GM23338 (cell line): Measurements from ENCODE around the gene TRNAU1AP. TPM values are rescaled to one million over a fixed set of nuclear protein-coding genes. Genes with fewer than 3 reads are reported as not detected.

Experiments
- ATAC-seq: fragments of 200-7000 bp; cut with Tn5 transposase; 3 replicates; pipeline ENCODE4 v1.9.1; 2020
- DNase-seq: peaks from one replicate; pipeline ENCODE4 v3.0.0-alpha.2; 2015; ENCODE audit warnings: low spot score
- H2AFZ ChIP-seq: fragments of 200-600 bp; sonication (generic); 2 replicates; pipeline ENCODE4 v1.8.0; 2016; ENCODE audit warnings: antibody characterized with exemption, mild to moderate bottlenecking, moderate library complexity
- H3F3A ChIP-seq: fragments of 200-600 bp; sonication (generic); replicated peaks from 2 replicates; pipeline ENCODE4 v1.8.0; 2017; ENCODE audit warnings: antibody characterized with exemption, mixed run types, low read depth
- H3K27ac ChIP-seq: fragments of 200-600 bp; sonication (generic); 2 replicates; pipeline ENCODE4 v1.6.1; 2016; ENCODE audit warnings: low read depth
- H3K27me3 ChIP-seq: fragments of 200-600 bp; sonication (generic); 2 replicates; pipeline ENCODE4 v1.8.0; 2016; ENCODE audit warnings: mild to moderate bottlenecking, mixed run types, moderate library complexity; ENCODE audit not compliant: insufficient read depth
- H3K36me3 ChIP-seq: fragments of 200-600 bp; sonication (generic); 2 replicates; pipeline ENCODE4 v1.8.0; 2016; ENCODE audit warnings: mild to moderate bottlenecking; ENCODE audit not compliant: insufficient read depth
- H3K4me1 ChIP-seq: fragments of 200-600 bp; sonication (generic); 2 replicates; pipeline ENCODE4 v1.8.0; 2016; ENCODE audit warnings: mild to moderate bottlenecking, moderate library complexity; ENCODE audit not compliant: insufficient read depth
- H3K4me2 ChIP-seq: fragments of 200-600 bp; sonication (generic); 2 replicates; pipeline ENCODE4 v1.7.1; 2017; ENCODE audit warnings: mixed run types
- H3K4me3 ChIP-seq: fragments of 200-600 bp; sonication (generic); 2 replicates; pipeline ENCODE4 v1.6.1; 2016; ENCODE audit warnings: mixed run types
- H3K79me2 ChIP-seq: fragments of 200-600 bp; sonication (generic); replicated peaks from 2 replicates; pipeline ENCODE4 v1.8.0; 2017; ENCODE audit warnings: mild to moderate bottlenecking; ENCODE audit not compliant: insufficient read depth
- H3K9me2 ChIP-seq: fragments of 200-600 bp; sonication (generic); 2 replicates; pipeline ENCODE4 v1.8.0; 2017; ENCODE audit not compliant: insufficient read depth
- H4K20me1 ChIP-seq: fragments of 200-600 bp; sonication (generic); replicated peaks from 2 replicates; pipeline ENCODE4 v1.8.0; 2017; ENCODE audit warnings: mild to moderate bottlenecking; ENCODE audit not compliant: insufficient read depth
- H3K27ac Mint-ChIP-seq: 2 replicates; pipeline ENCODE4 v1.8.0; 2020; ENCODE audit warnings: inconsistent platforms, mild to moderate bottlenecking, moderate library complexity, mixed read lengths
- H3K27me3 Mint-ChIP-seq: 3 replicates; pipeline ENCODE4 v1.8.0; 2022; ENCODE audit warnings: low read depth, mild to moderate bottlenecking, moderate library complexity, mixed read lengths, inconsistent platforms; ENCODE audit not compliant: insufficient read depth, poor library complexity
- H3K36me3 Mint-ChIP-seq: 3 replicates; pipeline ENCODE4 v1.8.0; 2021; ENCODE audit warnings: low read depth, mild to moderate bottlenecking, inconsistent platforms, moderate library complexity, mixed read lengths
- H3K4me1 Mint-ChIP-seq: 3 replicates; pipeline ENCODE4 v1.8.0; 2020; ENCODE audit warnings: mild to moderate bottlenecking, inconsistent platforms, mixed read lengths
- H3K4me3 Mint-ChIP-seq: 3 replicates; pipeline ENCODE4 v1.8.0; 2021; ENCODE audit warnings: moderate library complexity, mild to moderate bottlenecking, inconsistent platforms, mixed read lengths
- H3K9me3 Mint-ChIP-seq: 3 replicates; pipeline ENCODE4 v1.8.0; 2020; ENCODE audit warnings: moderate library complexity, mild to moderate bottlenecking, inconsistent platforms, mixed read lengths
- CREB1 ChIP-seq: fragments of 250-450 bp; sonication (Bioruptor Pico); IDR thresholded peaks from 2 replicates; pipeline ENCODE4 v1.5.0; 2020; ENCODE audit warnings: low read depth, mild to moderate bottlenecking, moderate library complexity
- CTCF ChIP-seq, 2 experiments: fragments of 200-600 bp in 1 of 2; sonication (generic) in 1 of 2; conservative IDR thresholded peaks; 2 replicates each; pipeline versions ENCODE4 v1.5.1 to v1.6.1; 2016 to 2017; ENCODE audit warnings: antibody characterized with exemption in 2 of 2, low read depth in 2 of 2, mild to moderate bottlenecking in 2 of 2, moderate library complexity in 1 of 2
- ETS1 ChIP-seq: IDR thresholded peaks from 2 replicates; pipeline ENCODE4 v1.6.1; 2016; ENCODE audit warnings: antibody characterized with exemption
- EZH2 ChIP-seq: fragments of 200-600 bp; sonication (generic); IDR thresholded peaks from one replicate; pipeline ENCODE4 v1.8.0; 2017; ENCODE audit warnings: antibody characterized with exemption, mild to moderate bottlenecking, low read depth; ENCODE audit not compliant: unreplicated experiment
- EZH2phosphoT487 ChIP-seq: fragments of 200-600 bp; sonication (generic); IDR thresholded peaks from one replicate; pipeline ENCODE4 v1.8.1; 2018; ENCODE audit warnings: antibody characterized with exemption; ENCODE audit not compliant: unreplicated experiment
- JUNB ChIP-seq: IDR thresholded peaks from one replicate; pipeline ENCODE4 v1.6.1; 2016; ENCODE audit warnings: antibody characterized with exemption; ENCODE audit not compliant: unreplicated experiment
- STAT1 ChIP-seq: IDR thresholded peaks from one replicate; pipeline ENCODE4 v1.6.1; 2016; ENCODE audit warnings: antibody characterized with exemption; ENCODE audit not compliant: unreplicated experiment
- ZNF114 ChIP-seq: fragments of 250-450 bp; sonication (Bioruptor Pico); IDR thresholded peaks from 2 replicates; pipeline ENCODE4 v1.5.0; 2020; ENCODE audit warnings: mild to moderate bottlenecking, moderate library complexity
- ZNF331 ChIP-seq: fragments of 250-450 bp; sonication (Bioruptor Pico); IDR thresholded peaks from 2 replicates; pipeline ENCODE4 v1.5.0; 2020; ENCODE audit warnings: low read depth, mild to moderate bottlenecking, moderate library complexity
- ZNF462 ChIP-seq: fragments of 250-450 bp; sonication (Bioruptor Pico); IDR thresholded peaks from 2 replicates; pipeline ENCODE4 v1.5.0; 2020; ENCODE audit warnings: mild to moderate bottlenecking, moderate library complexity
- polyA plus RNA-seq: library from polyadenylated mRNA; unstranded; fragments of >200 nt; fragmentation: Nextera tagmentation; extraction: Ambion mirVana; gene quantifications from 2 replicates; pipeline ENCODE4 v1.2.1, GENCODE V29; 2016
- total RNA-seq: library from RNA; depleted of rRNA; stranded (reverse); fragments of >200 nt; shearing (Covaris generic); gene quantifications from 2 replicates; pipeline ENCODE4 v1.2.3, GENCODE V29; 2014
- TF ChIP-seq, protein P1 (sequence below): IDR thresholded peaks from one replicate; pipeline ENCODE4 v1.6.1; 2018; ENCODE audit warnings: antibody characterized with exemption; ENCODE audit not compliant: unreplicated experiment

The TRNAU1AP gene
- total and polyA plus RNA-seq, 2 experiments from 2014 or later: 20.3 to 42.1 TPM

DNA sequence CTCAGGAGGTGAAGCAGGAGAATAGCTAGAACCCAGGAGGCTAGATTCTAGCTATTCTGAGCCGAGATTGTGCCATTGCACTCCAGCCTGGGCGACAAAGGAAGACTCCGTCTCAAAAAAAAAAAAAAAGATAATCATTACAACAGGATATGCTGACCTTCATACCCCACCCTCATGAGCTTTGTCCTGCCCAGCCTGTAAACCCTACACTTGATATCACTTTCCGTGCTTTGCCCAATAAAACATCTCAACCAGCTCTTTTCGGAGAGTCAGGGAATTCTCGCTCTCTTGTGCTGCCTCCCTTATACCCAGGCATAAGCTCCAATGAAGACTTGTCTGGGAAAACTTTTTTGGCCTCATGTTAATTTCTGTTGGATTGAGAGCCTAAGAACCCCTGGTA is 1.5 kb upstream of the TRNAU1AP start (continued):
- TF ChIP-seq CTCF (conservative IDR thresholded peaks at IDR 0.05; ENCODE audit: low read depth in 2 of 2): no peak
- TF ChIP-seq EZH2phosphoT487: no peak
- no peak for TF ChIP-seq CREB1
- no peak for TF ChIP-seq STAT1

- no peaks in the 10 kb centered on the region; the same call in 1 of the 2 replicates for H4K20me1 ChIP-seq
- H3K27ac ChIP-seq: no peak overlapping the region
- H3K4me2 ChIP-seq: no peak overlapping the region
- no peak overlapping the region for H3K4me3 ChIP-seq
- peaks cover 4% of the 10 kb centered on the region for H3K27me3 Mint-ChIP-seq
- H3K79me2 ChIP-seq: no peaks in the 10 kb centered on the region
- no peaks in the 10 kb centered on the region for H3K9me3 Mint-ChIP-seq
- no peak for ATAC-seq
- no peaks in the 10 kb centered on the region for H3K27me3 ChIP-seq
- peaks cover 69% of the 10 kb centered on the region for H3K36me3 Mint-ChIP-seq
- DNase-seq: no peak
- H3K4me3 Mint-ChIP-seq: no peak overlapping the region
- no peak overlapping the region for H2AFZ ChIP-seq
- H3K27ac Mint-ChIP-seq: no peak overlapping the region
- peaks cover 3% of the 10 kb centered on the region; the same call in 1 of the 2 replicates for H3F3A ChIP-seq
- peaks cover 37% of the 10 kb centered on the region for H3K36me3 ChIP-seq
- no peaks in the 10 kb centered on the region for H3K4me1 ChIP-seq
- no peaks in the 10 kb centered on the region for H3K4me1 Mint-ChIP-seq
- no peaks in the 10 kb centered on the region for H3K9me2 ChIP-seq
- TF ChIP-seq ZNF462 (CRISPR knock-in tag): no peak
- TF ChIP-seq EZH2: no peak
- TF ChIP-seq, protein P1, sequence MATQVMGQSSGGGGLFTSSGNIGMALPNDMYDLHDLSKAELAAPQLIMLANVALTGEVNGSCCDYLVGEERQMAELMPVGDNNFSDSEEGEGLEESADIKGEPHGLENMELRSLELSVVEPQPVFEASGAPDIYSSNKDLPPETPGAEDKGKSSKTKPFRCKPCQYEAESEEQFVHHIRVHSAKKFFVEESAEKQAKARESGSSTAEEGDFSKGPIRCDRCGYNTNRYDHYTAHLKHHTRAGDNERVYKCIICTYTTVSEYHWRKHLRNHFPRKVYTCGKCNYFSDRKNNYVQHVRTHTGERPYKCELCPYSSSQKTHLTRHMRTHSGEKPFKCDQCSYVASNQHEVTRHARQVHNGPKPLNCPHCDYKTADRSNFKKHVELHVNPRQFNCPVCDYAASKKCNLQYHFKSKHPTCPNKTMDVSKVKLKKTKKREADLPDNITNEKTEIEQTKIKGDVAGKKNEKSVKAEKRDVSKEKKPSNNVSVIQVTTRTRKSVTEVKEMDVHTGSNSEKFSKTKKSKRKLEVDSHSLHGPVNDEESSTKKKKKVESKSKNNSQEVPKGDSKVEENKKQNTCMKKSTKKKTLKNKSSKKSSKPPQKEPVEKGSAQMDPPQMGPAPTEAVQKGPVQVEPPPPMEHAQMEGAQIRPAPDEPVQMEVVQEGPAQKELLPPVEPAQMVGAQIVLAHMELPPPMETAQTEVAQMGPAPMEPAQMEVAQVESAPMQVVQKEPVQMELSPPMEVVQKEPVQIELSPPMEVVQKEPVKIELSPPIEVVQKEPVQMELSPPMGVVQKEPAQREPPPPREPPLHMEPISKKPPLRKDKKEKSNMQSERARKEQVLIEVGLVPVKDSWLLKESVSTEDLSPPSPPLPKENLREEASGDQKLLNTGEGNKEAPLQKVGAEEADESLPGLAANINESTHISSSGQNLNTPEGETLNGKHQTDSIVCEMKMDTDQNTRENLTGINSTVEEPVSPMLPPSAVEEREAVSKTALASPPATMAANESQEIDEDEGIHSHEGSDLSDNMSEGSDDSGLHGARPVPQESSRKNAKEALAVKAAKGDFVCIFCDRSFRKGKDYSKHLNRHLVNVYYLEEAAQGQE: no peak
- no peak for TF ChIP-seq ZNF331
- no peak for TF ChIP-seq CTCF (conservative IDR thresholded peaks at IDR 0.05; ENCODE audit: low read depth in 2 of 2)
- TF ChIP-seq JUNB: no peak
- TF ChIP-seq ZNF114 (CRISPR knock-in tag): no peak
- no peak for TF ChIP-seq ETS1
Observed at GRCh38 chr1:28560886-28561285, 8.0 kb downstream of the TRNAU1AP start.
